Anterior cingulate cortex (tissue), 58 donors: ENCODE results near the gene TAOK3.
"Not testable (repeated sequence)": the region's sequence is repeated elsewhere in the genome, so short reads cannot be mapped to it uniquely, and the experiment has no call there.

ENCODE experiments used
- DNase-seq, 58 donors: peaks; one replicate each; lab custom pipeline; 2025; lab: John Stamatoyannopoulos, UW

TAOK3 gene

GRCh38 chr12:118372541-118373495, at the start of gene TAOK3:
TAOK3 (minus strand) TSS chr12:118372907; CDS start chr12:118255567, 117,340 bp downstream.
- DNase-seq, result peak; percentile 71 to 99 (median 98)

- DNase-seq, result no peak
These were observed 48.0 kb upstream of the TAOK3 start for GRCh38 chr12:118420673-118421072.

- DNase-seq, result no peak
These were observed 45.8 kb upstream of the TAOK3 start for GRCh38 chr12:118418385-118419057.

- no peak for DNase-seq
These were observed 45.2 kb upstream of the TAOK3 start for GRCh38 chr12:118417942-118418341.

- DNase-seq, result no peak
These were observed 37.1 kb upstream of the TAOK3 start for GRCh38 chr12:118409834-118410233.

GRCh38 chr12:118408241-118408640, 35.5 kb upstream of the TAOK3 start:
- DNase-seq, result not testable (repeated sequence)

GRCh38 chr12:118404876-118405521, 32.3 kb upstream of the TAOK3 start:
- DNase-seq, result peak in 38 of 58 donors; percentile 0 to 69 (median 16)

- DNase-seq, result peak in 5 of 58 donors; percentile 4 to 29 (median 9)
These were observed 29.5 kb upstream of the TAOK3 start for GRCh38 chr12:118402251-118402650.

- no peak for DNase-seq
These were observed 26.2 kb upstream of the TAOK3 start for GRCh38 chr12:118398940-118399339.

GRCh38 chr12:118398524-118398923, 25.8 kb upstream of the TAOK3 start:
- no peak for DNase-seq

- peak in 2 of 58 donors; percentile 2 to 4 for DNase-seq
These were observed 25.2 kb upstream of the TAOK3 start for GRCh38 chr12:118397708-118398440.

GRCh38 chr12:118391836-118392235, 19.1 kb upstream of the TAOK3 start:
- DNase-seq, result peak in 2 of 58 donors; percentile 4 to 17

- DNase-seq, result peak in 1 of 58 donors; percentile 4
These were observed 18.7 kb upstream of the TAOK3 start for GRCh38 chr12:118391424-118391823.

- peak in 49 of 58 donors; percentile 10 to 84 (median 47) for DNase-seq
These were observed 5.3 kb upstream of the TAOK3 start for GRCh38 chr12:118377884-118378470.

- no peak for DNase-seq
These were observed 4.5 kb upstream of the TAOK3 start for GRCh38 chr12:118377021-118377883.

- DNase-seq, result peak; percentile 19 to 96 (median 88)
These were observed 3.6 kb upstream of the TAOK3 start, which contains the start of gene SUDS3 for GRCh38 chr12:118376089-118377020. SUDS3 (plus strand) TSS chr12:118376555; CDS start chr12:118376692, 137 bp downstream.

- DNase-seq, result peak in 2 of 58 donors; percentile 5 to 23
These were observed 2.6 kb upstream of the TAOK3 start for GRCh38 chr12:118375348-118375747.
